Measurements from ENCODE around the gene EIF3D. TPM values are rescaled to one million over a fixed set of nuclear protein-coding genes. Genes with fewer than 3 reads are reported as not detected.

EIF3D gene
- total and polyA plus RNA-seq, 2 of the 8 experiments (the other 6 are each of a cell fraction or from before 2014, with no cell fraction given) = 195 to 408 TPM

DNA sequence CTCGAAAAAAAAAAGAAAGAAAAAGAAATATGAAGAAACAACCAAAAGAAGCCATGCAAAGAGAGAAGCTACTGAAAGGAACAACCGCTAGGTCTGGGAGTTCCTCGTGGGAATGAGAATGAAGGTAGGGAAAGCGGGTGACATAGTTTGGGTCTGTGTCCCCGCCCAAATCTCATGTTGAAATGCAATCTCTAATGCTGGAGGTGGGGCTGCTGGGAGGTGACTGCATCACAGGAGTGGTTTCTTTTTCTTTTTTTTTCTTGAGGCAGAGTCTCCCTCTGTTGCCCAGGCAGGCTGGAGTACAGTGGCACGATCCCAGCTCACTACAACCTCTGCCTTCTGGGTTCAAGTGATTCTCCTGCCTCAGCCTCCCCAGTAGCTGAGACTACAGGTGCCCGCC is 37.8 kb downstream of the EIF3D start (continued):
- TF ChIP-seq CTBP2 (IDR thresholded peaks at IDR 0.05; ENCODE audit: borderline replicate concordance, insufficient read depth, insufficient read length, low read length) (no peak), NRF1 (IDR thresholded peaks at IDR 0.05; ENCODE audit: low read depth, low read length) (no peak), JUN (IDR thresholded peaks at IDR 0.05; ENCODE audit: low read depth, low read length) (no peak), GABPA (IDR thresholded peaks at IDR 0.05; ENCODE audit: borderline replicate concordance, insufficient read depth, low read length) (no peak), RAD21 (IDR thresholded peaks at IDR 0.05 in 1 of 2, conservative IDR thresholded peaks at IDR 0.05 in 1 of 2; ENCODE audit: low read depth in 2 of 2, low read length in 2 of 2) (no peak), HDAC6 (IDR thresholded peaks at IDR 0.05; ENCODE audit: low read depth, low read length) (no peak)
